NCI-H524 (cell line): ENCODE data around the gene PPP6R3.

Experiments
- DNase-seq, 2 experiments: peaks; one replicate each; lab custom pipeline; 2025; lab: John Stamatoyannopoulos, UW

The PPP6R3 gene

DNA sequence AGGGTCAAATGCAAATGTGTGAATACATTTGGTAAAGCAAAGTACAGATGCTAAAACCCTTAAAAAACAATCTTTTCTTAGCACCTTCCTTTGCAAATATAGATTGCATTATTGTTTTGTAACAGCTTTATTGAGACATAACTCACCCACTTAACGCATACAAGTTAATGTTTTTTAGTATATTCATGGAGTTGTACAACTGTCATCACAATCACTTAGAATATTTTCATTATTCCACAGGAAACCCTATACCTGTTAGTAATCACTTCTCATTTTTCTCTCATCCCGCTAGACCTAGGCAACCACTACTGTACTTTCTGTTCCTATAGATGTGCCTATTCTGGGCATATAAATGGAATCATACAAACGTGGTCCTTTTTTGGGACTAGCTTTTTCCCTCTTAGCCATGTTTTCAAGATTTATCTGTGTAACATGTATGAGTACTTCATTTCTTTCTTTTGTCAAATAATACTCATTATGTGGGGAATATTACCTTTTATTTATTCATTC lies 34.7 kb downstream of the PPP6R3 start:
- DNase-seq: no peak

DNA sequence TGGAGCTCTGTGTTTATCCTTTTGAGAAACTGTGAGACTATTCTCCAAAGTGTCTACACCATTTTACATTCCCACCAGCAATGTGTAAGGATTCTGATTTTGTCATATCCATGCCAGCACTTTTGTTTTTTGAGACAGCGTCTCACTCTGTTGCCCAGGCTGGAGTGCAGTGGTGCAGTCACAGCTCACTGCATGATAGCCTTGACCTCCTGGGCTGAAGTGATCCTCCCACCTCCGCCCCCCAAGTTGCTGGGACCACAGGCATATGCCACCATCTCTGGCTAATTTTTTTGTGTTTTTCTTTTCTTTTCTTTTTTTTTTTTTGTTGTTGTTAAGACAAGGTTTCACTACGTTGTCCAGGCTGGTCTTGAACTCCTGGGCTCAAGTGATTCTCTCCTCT lies 35.3 kb downstream of the PPP6R3 start:
- no peak for DNase-seq

DNA sequence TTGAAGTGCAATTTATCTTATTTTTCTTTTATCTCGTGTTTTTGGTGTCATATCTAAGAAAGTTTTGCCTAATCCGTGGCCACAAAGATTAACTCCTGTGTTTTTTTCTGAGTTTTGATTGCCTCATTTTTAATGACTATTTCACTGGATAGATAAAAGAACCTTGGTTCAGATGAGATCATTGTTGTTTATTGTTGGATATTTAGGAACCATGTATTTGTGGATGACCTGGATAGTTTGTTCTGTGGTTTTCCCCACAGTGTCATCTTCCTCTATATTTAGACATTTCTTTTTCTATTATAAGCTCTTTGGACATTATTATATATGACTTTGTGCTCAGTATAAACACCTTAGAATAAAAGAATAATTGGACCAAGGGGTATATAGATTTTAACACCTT lies 37.2 kb downstream of the PPP6R3 start:
- DNase-seq: no peak

DNA sequence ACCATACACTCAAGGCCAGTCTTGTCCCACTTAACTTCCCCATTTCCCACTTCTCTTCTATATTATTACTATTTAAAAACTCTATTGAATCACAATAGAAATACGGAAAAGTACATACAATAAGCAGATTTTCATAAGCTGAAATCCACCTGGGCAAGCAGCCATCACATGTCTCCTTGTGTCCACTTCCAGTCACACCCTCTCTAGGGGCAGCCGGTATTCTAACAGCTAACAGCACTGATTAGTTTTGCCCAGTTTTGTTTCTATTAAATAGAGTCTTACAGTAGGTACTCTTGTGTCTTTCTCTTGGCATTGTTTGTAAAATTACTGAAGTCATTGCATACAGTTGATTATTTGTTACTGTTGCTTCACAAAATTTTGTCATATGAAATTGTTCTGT lies 37.8 kb downstream of the PPP6R3 start:
- no peak for DNase-seq

DNA sequence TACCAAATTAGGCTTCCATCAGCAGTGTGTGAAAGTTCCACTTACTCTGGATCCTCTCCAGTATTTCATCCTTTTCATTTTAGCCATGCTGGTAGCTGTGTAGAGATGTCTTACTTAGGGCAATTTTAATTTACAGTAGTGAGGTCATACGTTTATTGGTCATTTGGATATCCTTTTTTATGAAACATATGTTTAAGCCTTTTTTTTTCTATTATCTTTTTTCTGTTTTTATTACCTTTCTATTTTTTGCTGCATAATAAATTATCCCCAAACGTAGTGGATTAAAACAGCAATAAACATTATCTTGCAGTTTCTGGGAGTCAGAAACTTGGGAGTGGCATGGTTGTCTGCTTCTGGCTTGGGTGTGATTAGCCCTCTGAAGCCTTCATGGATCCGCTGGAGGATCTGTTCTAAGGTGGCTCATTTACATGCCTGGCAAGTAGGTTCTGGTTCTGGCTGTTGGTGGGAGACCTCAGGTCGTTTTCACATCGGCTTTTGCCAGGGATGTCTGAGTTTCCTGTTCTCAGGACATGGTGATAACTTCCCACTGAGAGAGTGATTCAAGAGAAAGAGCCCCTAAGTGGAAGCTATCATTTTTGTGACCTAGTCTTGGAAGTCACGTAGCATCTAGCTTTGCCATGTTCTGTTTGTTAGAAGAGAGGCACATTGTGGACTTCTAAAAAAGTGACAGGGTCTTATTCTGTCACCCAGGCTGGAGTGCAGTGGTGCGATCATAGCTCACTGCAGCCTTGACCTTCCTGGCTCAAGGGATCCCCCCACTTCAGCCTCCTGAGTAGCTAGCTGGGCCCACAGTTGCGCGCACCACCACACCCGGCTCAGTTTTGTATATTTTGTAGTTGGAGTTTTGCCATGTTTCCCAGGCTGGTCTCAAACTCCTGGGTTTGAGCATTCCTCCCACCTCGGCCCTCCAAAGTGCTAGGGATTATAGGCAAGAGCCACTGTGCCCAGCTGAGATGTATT lies 38.6 kb downstream of the PPP6R3 start:
- no peak for DNase-seq

DNA sequence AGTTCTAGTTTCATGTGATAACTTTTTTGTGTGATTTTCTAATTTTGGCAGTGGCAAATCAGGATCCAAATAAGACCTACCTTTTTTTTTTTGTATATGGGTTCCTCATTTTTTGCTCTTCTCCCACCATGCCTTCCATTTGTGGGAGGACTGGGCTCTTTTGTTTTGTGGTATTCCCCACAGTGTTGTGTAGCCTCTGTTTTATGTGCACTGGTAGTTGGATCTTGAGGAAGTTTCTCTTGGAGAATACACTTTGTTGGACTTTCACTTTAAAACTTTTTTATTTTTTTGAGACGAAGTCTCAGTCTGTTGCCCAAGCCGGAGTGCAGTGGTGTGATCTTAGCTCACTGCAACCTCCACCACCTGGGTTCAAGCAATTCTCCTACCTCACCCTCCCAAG lies 39.7 kb downstream of the PPP6R3 start:
- DNase-seq: no peak

DNA sequence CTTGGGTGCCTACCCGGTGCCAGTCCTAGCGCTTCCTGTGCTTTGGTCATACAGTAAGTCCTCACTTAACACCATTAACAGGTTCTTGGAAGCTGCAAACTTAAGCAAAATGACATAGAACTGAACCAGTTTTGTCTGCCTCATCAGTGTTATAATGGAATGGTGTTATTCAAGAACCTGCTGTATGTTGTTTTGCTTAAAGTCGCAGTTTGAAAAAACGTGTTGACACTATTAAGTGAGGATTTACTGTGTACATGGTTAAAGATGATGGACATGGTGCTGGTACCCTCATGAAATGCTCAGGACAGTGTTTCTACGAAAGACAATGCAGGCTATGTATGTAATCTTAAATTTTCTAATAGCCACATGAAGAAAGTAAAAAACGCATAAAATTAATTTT lies 41.3 kb downstream of the PPP6R3 start:
- DNase-seq: no peak

DNA sequence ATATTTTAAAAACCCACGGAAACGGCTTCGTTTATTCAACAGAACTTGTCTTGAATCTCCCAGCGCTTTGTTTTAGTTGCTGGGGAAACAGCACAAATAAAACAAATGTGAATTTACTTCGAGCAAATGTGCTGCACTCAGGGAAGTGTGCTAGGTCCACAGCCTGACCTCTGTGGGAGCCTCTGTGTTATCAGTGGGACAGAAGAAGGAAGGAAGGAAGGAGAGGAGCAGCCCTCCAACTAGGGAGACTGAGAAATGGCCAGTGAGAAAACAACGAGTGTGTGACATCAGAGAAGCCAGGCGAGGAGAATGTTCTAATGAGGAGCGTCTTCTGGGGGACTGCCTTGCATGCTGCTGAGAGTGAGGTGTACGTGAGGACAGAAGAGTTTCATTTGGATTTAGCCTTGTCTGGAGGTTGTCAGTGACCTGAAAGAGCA lies 42.7 kb downstream of the PPP6R3 start:
- DNase-seq: no peak

DNA sequence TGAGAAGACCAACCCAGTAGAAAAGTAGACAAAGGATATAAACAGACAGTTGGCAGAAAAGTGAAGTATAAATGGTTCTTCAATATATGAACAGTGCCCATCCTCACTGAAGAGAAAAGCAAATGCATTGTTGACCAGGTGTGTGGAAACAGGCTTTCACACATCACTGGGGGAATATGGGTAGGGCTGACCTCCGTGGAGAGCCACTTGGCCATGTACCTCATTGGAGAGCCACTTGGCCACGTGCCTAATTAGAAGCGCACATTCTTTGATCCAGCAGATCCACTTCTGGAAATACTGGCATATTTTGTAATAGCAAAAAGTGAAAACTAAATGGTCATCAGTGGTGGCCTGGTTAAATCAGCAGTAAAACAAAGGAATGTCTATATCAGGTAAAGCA lies 43.2 kb downstream of the PPP6R3 start:
- peak in 1 of 2 experiments; percentile 7 for DNase-seq

DNA sequence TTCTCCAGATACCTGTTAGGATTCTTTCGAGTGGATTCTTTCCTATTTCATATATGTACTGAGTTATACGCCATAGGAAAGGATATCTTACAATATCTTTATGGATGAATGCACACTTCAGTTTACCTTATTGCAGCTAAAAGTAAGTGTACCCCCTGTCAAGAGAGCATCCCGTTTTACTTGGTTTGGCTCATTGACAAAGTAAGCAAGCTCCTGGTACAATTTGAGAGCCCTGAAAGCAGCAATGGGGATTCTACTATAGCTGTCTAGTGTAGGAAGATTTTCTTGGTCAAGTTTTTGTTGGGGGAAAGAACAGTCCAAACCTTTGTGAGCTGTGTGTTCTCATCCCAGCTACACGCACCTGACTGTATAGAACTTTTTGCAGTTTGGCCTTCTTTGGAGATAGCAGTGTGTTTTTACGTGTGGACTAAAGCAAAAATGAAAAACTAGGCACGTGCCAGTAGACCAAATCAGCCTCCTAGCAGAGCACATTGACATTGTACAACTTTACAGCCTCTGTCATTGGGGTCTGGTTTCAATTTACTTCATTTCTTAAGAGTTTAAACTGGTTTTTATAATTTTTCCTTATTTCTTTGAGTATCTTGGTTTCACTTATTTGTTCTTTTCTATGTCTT lies 44.0 kb downstream of the PPP6R3 start:
- DNase-seq: no peak

DNA sequence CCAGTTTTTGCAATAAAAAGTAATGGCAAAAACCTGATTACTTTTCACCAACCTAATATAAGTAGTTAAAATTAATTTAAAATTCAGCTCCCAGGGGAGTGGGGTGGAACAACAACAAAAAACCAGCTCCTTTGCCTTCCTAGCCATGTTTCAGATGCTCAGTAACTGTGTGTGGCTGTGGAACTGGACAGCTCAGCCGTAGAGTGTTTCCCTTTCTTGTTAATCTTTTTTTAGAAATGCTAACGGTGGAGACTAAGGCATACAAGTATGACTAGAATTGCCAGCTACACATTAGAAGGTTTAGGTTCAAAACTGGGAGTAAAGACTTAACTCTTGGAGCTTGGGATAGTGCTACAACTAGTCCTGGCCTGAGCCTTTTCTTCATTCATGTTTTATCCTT lies 45.0 kb downstream of the PPP6R3 start:
- no peak for DNase-seq

DNA sequence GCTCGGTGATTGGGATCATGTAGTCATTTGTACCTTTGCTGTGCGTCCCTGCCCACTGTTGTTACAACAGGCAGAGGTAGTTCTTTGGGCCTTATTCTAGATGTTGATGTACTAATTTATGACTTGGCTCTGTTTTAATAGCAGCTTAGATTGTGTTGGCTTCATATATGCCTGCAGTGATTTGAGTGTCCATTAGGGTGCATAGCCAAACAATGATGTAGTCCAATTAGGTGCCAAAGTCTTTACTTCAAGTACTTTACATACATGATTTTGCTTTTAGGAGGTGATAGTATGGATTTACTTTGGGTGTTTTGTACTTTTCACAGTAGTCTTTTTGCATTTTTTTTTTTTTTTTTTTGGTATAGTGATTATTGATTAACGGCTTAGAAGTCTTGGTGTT lies 46.4 kb downstream of the PPP6R3 start:
- no peak for DNase-seq

DNA sequence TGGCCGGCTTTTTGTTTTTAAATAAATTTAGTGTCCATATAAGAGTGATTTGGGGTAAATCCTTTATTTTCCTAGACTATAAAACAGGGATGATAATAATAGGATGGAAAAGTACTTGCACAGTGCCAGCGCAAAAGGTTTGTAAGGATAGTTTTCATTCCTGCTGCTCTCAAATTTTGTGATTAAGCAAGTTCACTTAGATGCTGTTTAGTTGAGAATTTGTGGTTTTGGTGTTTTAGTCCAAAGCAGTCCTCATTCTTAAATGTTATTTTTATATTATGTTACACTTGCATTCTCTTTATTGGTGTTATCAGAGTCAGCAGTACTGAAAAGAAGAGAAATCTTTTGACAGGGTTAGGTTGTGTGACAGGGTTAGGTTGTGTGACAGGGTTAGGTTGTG lies 47.9 kb downstream of the PPP6R3 start:
- no peak for DNase-seq

DNA sequence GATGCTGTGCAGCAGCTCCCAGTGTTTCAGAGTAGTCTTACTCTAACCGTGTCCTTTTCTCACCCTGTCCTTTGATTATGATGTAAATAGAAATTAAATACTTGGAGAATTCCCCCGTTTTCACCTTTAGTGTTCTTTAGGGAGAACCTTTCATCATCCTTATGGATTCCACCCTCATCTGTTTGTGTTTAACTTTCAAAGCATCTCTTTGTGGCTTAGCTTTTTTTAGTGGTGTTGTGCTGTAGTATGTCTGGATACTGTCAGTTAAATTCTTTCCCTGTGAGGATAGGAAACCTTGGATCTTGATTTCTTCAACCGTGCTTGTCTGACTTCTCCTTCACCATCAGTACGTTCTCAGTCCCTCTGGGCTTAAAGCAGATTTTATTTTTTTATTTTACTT lies 48.5 kb downstream of the PPP6R3 start:
- no peak for DNase-seq

DNA sequence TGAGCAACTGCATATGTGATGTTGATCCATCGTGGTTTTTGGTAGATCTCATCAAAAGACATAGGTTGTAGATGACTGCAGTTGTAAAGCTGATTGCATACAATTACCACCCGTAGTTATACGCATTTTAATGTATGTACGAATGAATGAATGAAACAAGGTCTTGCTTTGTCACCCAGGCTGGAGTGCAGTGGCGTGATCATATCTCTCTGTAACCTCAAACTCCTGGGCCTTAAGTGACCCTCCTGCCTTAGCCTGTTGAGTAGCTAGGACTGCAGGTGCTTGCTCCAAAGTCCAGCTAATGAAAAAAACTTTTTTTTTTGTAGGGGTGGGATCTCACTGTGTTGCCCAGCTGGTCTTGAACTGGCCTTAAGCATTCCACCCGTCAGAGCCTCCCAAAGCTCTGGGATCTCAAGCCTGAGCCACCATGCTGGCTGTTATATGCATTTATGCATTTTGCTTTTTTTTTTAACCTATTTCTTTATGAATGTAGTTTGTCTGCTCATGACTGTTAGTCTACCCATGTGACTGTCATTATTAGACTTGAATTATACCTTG lies 53.5 kb downstream of the PPP6R3 start:
- no peak for DNase-seq

DNA sequence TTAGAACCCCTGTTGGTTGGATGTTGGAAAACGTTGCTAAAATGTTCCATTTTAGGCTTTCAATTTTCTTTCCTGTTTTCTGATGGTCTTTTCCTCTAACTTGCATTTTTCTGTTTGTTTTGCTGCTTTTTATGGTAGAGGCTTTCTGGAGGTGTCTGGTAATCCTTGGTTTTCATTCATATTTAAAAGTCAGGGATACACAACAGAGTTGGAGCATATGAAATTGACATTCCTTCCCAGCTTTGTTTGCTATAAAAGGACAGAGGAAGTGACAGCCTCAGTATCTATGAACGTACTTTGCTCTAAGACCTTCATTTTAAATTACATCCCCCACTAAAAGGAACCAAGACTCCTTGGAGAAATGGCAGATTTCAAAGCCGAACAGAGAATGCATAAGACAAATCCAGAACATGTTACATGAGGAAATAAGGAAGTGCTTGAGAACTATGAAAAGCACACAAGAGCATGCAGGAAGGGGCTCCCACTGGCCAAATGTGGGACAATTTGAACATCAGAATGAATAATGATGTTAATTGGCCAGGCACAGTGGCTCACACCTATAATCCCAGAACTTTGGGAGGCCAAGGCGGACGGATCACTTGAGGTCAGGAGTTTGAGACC lies 56.7 kb downstream of the PPP6R3 start:
- DNase-seq: no peak

DNA sequence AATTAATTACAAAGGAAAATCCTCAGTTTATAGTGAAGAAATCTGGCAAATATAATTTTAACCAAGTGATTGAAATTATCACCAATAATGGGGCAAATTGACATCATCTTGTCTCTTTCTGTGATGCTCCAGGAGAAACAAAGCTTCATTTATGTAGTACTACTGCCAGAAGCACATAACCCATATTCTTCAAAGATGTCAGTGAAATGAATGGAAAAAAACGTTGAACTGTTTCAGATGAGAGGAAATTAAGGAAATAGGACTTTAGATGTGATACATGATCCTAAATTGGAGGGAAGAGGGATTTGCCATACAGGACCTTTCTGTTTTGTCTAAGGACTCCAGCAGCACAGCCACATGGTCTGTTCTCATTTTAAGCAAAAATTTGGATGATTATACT lies 57.6 kb downstream of the PPP6R3 start:
- no peak for DNase-seq

DNA sequence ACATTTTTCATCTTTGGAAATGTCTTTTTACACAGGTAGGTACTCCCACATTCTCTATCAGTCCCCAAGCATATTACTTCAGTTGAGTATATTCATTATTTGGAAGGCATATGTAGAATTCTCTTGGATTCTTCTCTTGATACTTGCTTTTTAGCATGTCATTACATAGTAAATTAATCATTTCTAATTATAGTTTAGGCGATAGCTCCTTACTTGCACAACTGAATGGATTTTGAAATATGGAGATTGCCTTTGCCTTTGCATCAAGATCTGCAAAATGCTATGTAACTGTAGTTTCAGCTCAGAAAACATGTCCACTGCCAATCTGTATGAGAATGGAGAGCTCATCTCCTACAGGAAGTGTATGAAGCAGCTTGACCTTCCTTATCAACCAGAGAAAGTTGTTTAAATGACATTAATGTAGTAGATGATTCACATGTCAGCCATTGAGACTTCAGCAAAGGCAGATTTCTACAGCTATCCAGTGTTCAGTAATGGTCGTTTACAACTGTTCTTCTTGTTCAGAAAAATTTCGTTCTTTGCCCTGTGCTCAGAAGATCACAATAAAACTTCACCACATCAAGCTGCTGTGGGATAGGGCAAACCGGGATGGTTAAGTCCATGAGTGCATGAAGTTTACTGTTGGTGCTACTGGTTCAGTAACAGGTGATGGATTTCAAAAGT lies 61.6 kb downstream of the PPP6R3 start:
- no peak for DNase-seq

DNA sequence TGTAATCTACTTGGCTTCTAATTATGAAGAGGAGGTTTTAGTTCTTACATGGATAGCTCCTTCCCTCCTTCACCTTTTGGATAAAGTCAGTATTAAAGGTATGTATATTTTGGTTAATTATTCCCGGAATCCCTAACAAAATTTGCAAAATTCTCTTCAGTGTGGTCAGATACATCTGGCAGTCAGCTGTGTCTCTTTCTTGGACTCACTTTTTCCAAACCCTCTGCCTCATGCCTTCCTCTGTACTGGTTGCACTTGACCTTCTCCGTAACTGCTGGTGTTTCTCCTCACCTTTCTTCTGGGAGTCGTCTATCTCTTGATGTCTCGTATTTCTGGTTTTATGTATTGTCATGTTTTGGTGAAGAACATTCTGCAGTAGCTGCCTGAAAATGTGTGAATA lies 62.5 kb downstream of the PPP6R3 start:
- no peak for DNase-seq

DNA sequence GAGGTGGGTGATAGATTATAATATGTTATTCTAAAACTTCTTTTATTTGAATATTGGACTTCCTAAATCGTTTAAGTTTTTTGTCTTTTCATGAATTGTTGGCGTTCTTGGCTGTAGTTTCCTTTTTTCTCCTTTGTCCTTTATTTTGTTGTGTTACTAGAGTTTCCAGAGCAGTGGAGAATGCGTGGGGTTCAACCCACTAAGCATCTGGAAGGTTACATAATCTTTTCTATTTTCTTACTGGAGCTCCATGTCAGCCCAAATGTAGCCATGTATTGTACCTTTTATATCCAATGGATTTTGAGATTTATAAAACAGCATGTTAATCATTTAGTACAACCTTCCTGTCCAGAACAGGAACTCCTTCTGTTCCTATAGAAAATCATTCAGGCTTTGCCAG lies 63.2 kb downstream of the PPP6R3 start:
- no peak for DNase-seq

DNA sequence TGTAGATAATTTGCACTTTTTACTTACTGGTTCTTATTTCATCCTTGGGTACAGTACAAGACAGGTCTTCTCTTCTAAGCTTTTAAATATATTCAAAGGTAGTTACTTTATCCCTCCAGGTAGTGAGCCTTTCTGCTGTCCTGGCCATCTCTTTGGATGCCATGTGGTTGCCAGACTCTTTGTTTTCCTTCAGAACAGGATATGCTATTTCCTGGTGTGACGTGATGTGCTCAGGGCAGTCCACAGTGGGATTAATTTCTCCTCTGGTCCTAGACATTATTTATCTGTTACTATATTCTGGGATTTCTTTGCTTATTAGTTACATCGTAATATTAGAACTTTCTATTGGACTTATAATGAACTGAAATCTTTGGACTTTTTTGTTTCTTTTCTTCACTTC lies 63.7 kb downstream of the PPP6R3 start:
- DNase-seq: no peak

DNA sequence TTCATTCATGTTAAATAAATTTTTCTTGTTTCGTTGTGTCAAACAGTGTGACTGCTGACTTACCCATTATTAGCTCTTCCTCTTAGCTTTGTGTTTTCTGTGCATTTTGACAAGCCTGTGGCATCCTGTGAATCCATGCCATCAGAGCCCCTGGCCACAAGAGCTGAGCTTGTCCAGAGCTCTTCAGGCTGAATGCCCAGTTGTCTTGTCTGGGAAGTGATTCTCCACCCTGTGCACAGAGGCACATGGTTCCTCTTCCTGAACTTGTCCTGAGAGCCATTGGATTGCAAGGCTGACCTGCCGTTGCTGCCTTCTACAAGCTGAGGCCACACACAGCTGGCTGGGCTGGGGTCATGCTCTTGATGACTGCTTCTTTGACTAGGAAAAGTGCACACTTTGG lies 64.1 kb downstream of the PPP6R3 start:
- no peak for DNase-seq
